AG09309 (cell line): ENCODE results near the gene SH3TC2.
A peak's percentile ranks its signal among the peaks of the same experiment; 100 is the strongest.

ENCODE experiments used
- DNase-seq: peaks from one replicate; pipeline ENCODE4 v3.0.0-alpha.2; 2010; ENCODE audit warnings: low read depth
- H3K4me3 ChIP-seq: 2 replicates; pipeline ENCODE4 v1.5.1; 2011; ENCODE audit warnings: mild to moderate bottlenecking, low read depth, low read length, moderate library complexity; ENCODE audit not compliant: control insufficient read depth
- TF ChIP-seq, protein P1 (sequence below): IDR thresholded peaks from 2 replicates; pipeline ENCODE4 v1.5.1; 2011; ENCODE audit warnings: mild to moderate bottlenecking, low read depth, low read length, inconsistent platforms; ENCODE audit not compliant: insufficient read depth, control insufficient read depth; ENCODE audit errors: missing control alignments

The SH3TC2 gene

DNA sequence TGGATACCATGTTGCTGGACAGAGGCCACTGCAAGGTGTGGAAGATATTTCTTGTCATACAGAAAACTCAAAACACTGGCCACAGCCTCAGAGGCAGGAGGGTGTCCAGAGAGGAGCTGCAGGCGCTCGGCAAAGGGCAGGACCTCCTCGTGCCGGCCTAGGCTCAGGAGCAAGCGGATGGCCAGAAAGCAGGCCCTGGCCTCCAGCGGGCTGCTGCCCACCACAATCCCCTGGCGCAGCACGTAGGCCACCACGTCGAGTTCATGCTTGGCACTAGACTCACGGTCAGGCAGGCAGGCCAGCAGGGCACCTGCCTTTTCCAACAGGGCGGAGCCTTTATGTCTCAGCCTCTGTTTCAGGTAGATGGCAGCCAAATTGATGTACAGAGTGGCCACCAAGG is 35.2 kb downstream of the SH3TC2 start:
- no peak for DNase-seq
- no peak overlapping the region for H3K4me3 ChIP-seq
- TF ChIP-seq, protein P1, sequence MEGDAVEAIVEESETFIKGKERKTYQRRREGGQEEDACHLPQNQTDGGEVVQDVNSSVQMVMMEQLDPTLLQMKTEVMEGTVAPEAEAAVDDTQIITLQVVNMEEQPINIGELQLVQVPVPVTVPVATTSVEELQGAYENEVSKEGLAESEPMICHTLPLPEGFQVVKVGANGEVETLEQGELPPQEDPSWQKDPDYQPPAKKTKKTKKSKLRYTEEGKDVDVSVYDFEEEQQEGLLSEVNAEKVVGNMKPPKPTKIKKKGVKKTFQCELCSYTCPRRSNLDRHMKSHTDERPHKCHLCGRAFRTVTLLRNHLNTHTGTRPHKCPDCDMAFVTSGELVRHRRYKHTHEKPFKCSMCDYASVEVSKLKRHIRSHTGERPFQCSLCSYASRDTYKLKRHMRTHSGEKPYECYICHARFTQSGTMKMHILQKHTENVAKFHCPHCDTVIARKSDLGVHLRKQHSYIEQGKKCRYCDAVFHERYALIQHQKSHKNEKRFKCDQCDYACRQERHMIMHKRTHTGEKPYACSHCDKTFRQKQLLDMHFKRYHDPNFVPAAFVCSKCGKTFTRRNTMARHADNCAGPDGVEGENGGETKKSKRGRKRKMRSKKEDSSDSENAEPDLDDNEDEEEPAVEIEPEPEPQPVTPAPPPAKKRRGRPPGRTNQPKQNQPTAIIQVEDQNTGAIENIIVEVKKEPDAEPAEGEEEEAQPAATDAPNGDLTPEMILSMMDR = no peak

DNA sequence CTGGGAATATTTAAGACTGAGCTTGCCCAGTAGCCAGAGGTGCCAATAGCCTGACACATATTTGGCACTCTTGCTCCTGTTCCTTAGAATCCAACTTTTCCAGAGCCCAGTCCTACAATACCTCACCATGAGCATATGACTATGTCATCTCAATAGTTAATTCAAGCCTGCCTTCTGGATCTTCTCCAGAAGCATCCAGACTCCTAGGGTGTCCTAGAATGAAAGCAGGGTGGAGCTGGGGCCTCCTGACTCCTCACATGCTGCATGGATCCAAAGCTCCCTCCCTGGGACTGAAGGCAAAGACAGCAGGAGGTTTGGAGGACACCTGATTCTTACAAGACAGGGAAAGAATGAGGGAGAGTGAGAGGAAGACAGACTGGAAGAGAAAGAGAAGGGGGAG is 37.9 kb downstream of the SH3TC2 start:
- DNase-seq = no peak
- H3K4me3 ChIP-seq = no peak overlapping the region
- TF ChIP-seq, protein P1 = no peak

DNA sequence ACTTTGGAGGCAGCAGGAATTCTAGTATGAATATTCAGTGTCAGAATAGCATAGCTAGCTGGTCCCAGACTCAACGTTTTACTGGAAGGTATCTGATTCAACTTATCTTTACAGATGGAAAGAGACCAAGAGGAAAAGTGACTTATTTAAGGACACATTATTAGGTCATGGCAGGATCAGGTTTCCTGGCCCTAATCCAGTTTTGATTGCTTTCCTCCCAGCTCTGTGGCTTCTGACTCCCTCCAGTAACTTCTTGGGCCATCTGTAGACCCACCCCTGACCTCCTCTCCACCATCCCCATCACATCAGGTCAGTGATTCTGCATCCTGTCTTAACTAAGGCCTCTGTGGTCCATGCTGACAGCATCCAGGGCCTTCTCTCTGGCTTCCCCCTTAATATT is 38.4 kb downstream of the SH3TC2 start:
- TF ChIP-seq, protein P1 = no peak
- no peak overlapping the region for H3K4me3 ChIP-seq
- DNase-seq = no peak

DNA sequence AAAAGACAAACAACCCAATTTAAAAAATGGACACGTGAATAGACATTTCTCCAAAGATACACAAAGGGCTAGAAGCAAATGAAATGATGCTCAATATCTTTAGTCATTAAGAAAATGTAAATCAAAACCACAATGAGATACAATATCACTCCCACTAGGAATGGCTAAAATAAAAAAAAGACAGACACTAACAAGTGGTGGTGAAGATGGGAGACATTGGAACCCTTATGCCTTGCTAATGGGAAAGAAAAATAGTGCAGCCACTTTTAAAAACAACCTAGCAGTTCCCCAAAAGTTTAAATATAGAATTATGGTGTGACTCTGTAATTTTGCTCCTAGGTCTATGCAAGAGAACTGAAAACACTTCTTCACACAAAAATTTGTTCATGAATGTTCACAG is 40.7 kb downstream of the SH3TC2 start:
- TF ChIP-seq, protein P1 = no peak
- H3K4me3 ChIP-seq = no peak overlapping the region
- no peak for DNase-seq

DNA sequence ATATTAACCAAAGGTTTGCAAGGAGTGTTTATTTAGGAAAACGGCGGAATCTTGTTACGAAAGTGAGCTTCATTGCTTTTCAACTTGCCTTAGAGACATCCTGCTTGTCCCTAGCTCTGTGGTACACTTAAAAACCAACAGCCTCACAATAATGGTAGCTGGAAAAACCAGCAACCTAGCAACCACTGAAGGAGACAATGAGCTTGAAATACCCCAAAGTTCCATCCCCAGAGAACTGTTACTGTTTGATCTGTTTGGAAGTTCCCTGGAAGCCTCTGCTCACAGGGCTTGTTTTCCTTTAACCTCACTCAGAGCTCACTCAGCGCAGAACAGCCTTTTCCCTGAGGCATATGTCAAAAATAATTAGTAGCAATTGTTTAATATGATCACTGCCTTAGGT is 43.2 kb downstream of the SH3TC2 start:
- DNase-seq = no peak
- TF ChIP-seq, protein P1 = no peak
- no peak overlapping the region for H3K4me3 ChIP-seq

DNA sequence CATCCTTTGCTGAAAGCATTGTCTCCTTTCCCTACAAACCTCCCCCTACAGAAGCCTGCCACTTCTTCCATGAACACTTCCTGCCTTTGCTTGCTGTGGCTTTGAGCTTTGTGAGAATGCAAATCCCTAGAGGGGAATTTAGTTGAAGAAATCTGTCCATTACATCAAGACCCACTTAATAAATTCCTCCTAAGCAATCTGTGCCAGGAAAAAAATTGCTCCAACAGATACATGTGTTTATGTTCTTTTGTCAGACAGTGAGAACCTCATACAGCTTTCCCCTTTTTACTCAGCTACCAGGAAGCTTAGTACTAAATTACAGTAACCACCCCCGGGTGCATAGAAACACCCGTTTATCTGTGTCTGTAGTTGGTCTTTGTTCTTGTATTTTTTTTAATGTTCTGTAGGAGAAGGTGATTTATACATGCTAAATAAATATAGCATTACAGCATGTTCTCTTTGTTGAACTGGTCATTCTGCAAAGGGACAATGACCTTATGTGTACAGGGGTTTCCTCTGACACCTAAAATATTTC is 43.9 kb downstream of the SH3TC2 start:
- no peak overlapping the region for H3K4me3 ChIP-seq
- TF ChIP-seq, protein P1 = no peak
- peak; percentile 47 for DNase-seq

DNA sequence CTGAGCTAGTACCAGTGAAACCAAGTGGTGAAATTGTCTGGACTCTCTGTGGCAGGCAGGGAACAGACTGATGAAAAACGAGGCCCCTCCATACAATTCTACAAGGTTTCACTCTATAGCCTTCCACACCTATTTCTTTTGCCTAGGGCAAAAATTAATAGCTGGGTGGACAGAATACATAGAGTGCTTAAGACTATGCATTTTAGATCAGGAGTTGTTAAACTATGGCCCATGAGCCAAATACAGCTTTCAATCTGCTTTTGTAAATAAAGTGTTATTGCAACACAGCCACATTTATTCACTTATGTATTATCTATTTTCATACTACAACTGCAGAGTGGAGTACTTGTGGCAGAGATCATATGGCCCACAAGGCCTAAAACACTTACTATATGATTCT is 45.2 kb downstream of the SH3TC2 start:
- no peak for DNase-seq
- TF ChIP-seq, protein P1 = no peak
- no peak overlapping the region for H3K4me3 ChIP-seq
